HEK293 (cell line): ENCODE measurements around the gene AGRN.

ENCODE experiments used
- CTCF ChIA-PET: fragments of 350-600 bp; formaldehyde crosslinking; extraction: SDS; loops from one replicate; lab custom pipeline; 2021; ENCODE audit warnings: antibody characterized with exemption; lab: Yijun Ruan, JAX
- POLR2A ChIA-PET: fragments of 300-600 bp; formaldehyde crosslinking; extraction: SDS; loops from one replicate; lab custom pipeline; 2020; ENCODE audit warnings: antibody characterized with exemption, inconsistent platforms; lab: Yijun Ruan, JAX
- H3K27ac ChIP-seq: fragments of 200-500 bp; sonication (Bioruptor generic); 2 replicates; pipeline ENCODE4 v1.5.1; 2014; ENCODE audit warnings: low read depth, low read length, control low read depth, inconsistent platforms; ENCODE audit errors: extremely low read depth
- H3K36me3 ChIP-seq, 2 experiments: fragments of 200-500 bp in 1 of 2; sonication (Bioruptor generic) in 1 of 2; 1 replicate in 1 of 2; 2 replicates in 1 of 2; pipeline ENCODE4 v1.5.1; 2014 to 2017; ENCODE audit warnings: inconsistent platforms in 2 of 2, low read length in 2 of 2; ENCODE audit not compliant: control insufficient read depth in 2 of 2, insufficient read depth in 1 of 2
- H3K4me1 ChIP-seq: fragments of 200-500 bp; sonication (Bioruptor generic); 2 replicates; pipeline ENCODE4 v1.5.1; 2014; ENCODE audit warnings: mild to moderate bottlenecking, low read length, inconsistent platforms; ENCODE audit not compliant: control insufficient read depth, insufficient read depth
- H3K4me3 ChIP-seq: 2 replicates; pipeline ENCODE4 v1.5.1; 2011; ENCODE audit warnings: low read depth, mild to moderate bottlenecking, control low read depth, low read length, moderate library complexity
- H3K9me3 ChIP-seq: fragments of 200-500 bp; sonication (Bioruptor generic); 2 replicates; pipeline ENCODE4 v1.5.1; 2014; ENCODE audit warnings: low read depth, low read length, inconsistent platforms; ENCODE audit not compliant: control insufficient read depth, insufficient read depth
- GLI2 ChIP-seq: fragments of 450-650 bp; formaldehyde crosslinking; IDR thresholded peaks from 2 replicates; pipeline ENCODE4; 2017; ENCODE audit warnings: missing biosample characterization, missing genetic modification characterization, low read depth, borderline replicate concordance
- GLIS1 ChIP-seq: fragments of 450-650 bp; formaldehyde crosslinking; IDR thresholded peaks from 2 replicates; pipeline ENCODE4 v1.5.1; 2016; ENCODE audit warnings: missing biosample characterization, missing genetic modification characterization
- GLIS2 ChIP-seq: fragments of 450-650 bp; formaldehyde crosslinking; IDR thresholded peaks from 2 replicates; pipeline ENCODE4 v1.5.1; 2016; ENCODE audit warnings: missing biosample characterization, missing genetic modification characterization
- KLF1 ChIP-seq: fragments of 450-650 bp; formaldehyde crosslinking; IDR thresholded peaks from 2 replicates; pipeline ENCODE4 v1.5.1; 2016; ENCODE audit warnings: missing biosample characterization, missing genetic modification characterization
- KLF10 ChIP-seq: fragments of 450-650 bp; IDR thresholded peaks from 2 replicates; pipeline ENCODE4 v1.5.1; 2018; ENCODE audit warnings: missing biosample characterization, mild to moderate bottlenecking, missing genetic modification characterization
- KLF9 ChIP-seq: fragments of 450-650 bp; formaldehyde crosslinking; IDR thresholded peaks from 2 replicates; pipeline ENCODE4 v1.5.1; 2016; ENCODE audit warnings: missing biosample characterization, missing genetic modification characterization, low read depth
- ZBTB48 ChIP-seq: fragments of 450-650 bp; formaldehyde crosslinking; IDR thresholded peaks from 2 replicates; pipeline ENCODE4 v1.5.1; 2016; ENCODE audit warnings: missing biosample characterization, missing genetic modification characterization
- ZFP41 ChIP-seq: fragments of 450-650 bp; formaldehyde crosslinking; IDR thresholded peaks from 2 replicates; pipeline ENCODE4 v1.5.1; 2016; ENCODE audit warnings: missing biosample characterization, missing genetic modification characterization, borderline replicate concordance
- ZIC2 ChIP-seq: fragments of 450-650 bp; formaldehyde crosslinking; IDR thresholded peaks from 2 replicates; pipeline ENCODE4 v1.5.1; 2016; ENCODE audit warnings: missing biosample characterization, missing genetic modification characterization
- ZNF155 ChIP-seq: fragments of 450-650 bp; formaldehyde crosslinking; IDR thresholded peaks from 2 replicates; pipeline ENCODE4 v1.5.1; 2016; ENCODE audit warnings: missing biosample characterization, missing genetic modification characterization
- ZNF24 ChIP-seq: fragments of 450-650 bp; formaldehyde crosslinking; IDR thresholded peaks from 2 replicates; pipeline ENCODE4 v1.5.1; 2016; ENCODE audit warnings: missing biosample characterization, missing genetic modification characterization
- ZNF280D ChIP-seq: fragments of 450-650 bp; formaldehyde crosslinking; IDR thresholded peaks from 2 replicates; pipeline ENCODE4 v1.5.1; 2016; ENCODE audit warnings: missing biosample characterization, missing genetic modification characterization
- ZNF341 ChIP-seq: fragments of 450-650 bp; formaldehyde crosslinking; IDR thresholded peaks from 2 replicates; pipeline ENCODE4; 2016; ENCODE audit warnings: low read depth, missing biosample characterization, missing genetic modification characterization
- ZNF366 ChIP-seq: fragments of 450-650 bp; formaldehyde crosslinking; conservative IDR thresholded peaks from 2 replicates; pipeline ENCODE4 v1.5.1; 2016; ENCODE audit warnings: missing biosample characterization, missing genetic modification characterization
- ZNF423 ChIP-seq: fragments of 450-650 bp; formaldehyde crosslinking; IDR thresholded peaks from 2 replicates; pipeline ENCODE4 v1.5.1; 2016; ENCODE audit warnings: missing biosample characterization, missing genetic modification characterization
- ZNF449 ChIP-seq: fragments of 450-650 bp; formaldehyde crosslinking; IDR thresholded peaks from 2 replicates; pipeline ENCODE4 v1.5.1; 2017; ENCODE audit warnings: missing biosample characterization, mild to moderate bottlenecking, missing genetic modification characterization, moderate library complexity
- ZNF548 ChIP-seq: fragments of 450-650 bp; formaldehyde crosslinking; IDR thresholded peaks from 2 replicates; pipeline ENCODE4 v1.5.1; 2016; ENCODE audit warnings: missing biosample characterization, missing genetic modification characterization
- ZNF558 ChIP-seq: fragments of 450-650 bp; formaldehyde crosslinking; IDR thresholded peaks from 2 replicates; pipeline ENCODE4 v1.5.1; 2016; ENCODE audit warnings: missing biosample characterization, missing genetic modification characterization
- ZNF561 ChIP-seq: fragments of 450-650 bp; IDR thresholded peaks from 2 replicates; pipeline ENCODE4 v1.5.1; 2018; ENCODE audit warnings: missing biosample characterization, missing genetic modification characterization, borderline replicate concordance
- ZNF585B ChIP-seq: fragments of 450-650 bp; formaldehyde crosslinking; IDR thresholded peaks from 2 replicates; pipeline ENCODE4 v1.5.1; 2016; ENCODE audit warnings: missing biosample characterization, missing genetic modification characterization
- ZNF639 ChIP-seq: fragments of 450-650 bp; formaldehyde crosslinking; IDR thresholded peaks from 2 replicates; pipeline ENCODE4 v1.5.1; 2016; ENCODE audit warnings: missing biosample characterization, missing genetic modification characterization
- ZNF777 ChIP-seq: fragments of 450-650 bp; formaldehyde crosslinking; IDR thresholded peaks from 2 replicates; pipeline ENCODE4 v1.5.1; 2017; ENCODE audit warnings: missing biosample characterization, missing genetic modification characterization, borderline replicate concordance
- ZNF843 ChIP-seq: fragments of 450-650 bp; formaldehyde crosslinking; IDR thresholded peaks from 2 replicates; pipeline ENCODE4 v1.5.1; 2016; ENCODE audit warnings: missing biosample characterization, missing genetic modification characterization

Gene AGRN

GRCh38 chr1:1022302-1023009, 2.5 kb downstream of the AGRN start:
- ChIA-PET POLR2A (interaction anchor here (0.6 to 1.0 kb wide), 3 partner anchors 18 to 117 kb away, joined by 3 to 11 read pairs (median 6); no protein-coding TSS in a partner anchor), CTCF (interaction anchor here (0.5 to 2.4 kb wide), 5 partner anchors 29 to 80 kb away, joined by 3 to 8 read pairs (median 4); no protein-coding TSS in a partner anchor)
- Histone ChIP-seq H3K36me3 (peaks cover 0 to 44% of the 10 kb centered on the region in 2 experiments; a peak in 1 of 3 replicates), H3K9me3 (no peaks in the 10 kb centered on the region), H3K4me3 (no peak overlapping the region), H3K4me1 (peaks cover 3% of the 10 kb centered on the region; the same call in 1 of the 2 replicates), H3K27ac (no peak overlapping the region)
- TF ChIP-seq ZNF558 (tag by site-specific recombination) (no peak), ZNF366 (no peak), ZNF423 (tag by site-specific recombination) (no peak), KLF10 (tag by site-specific recombination) (no peak), ZIC2 (tag by site-specific recombination) (no peak), ZNF561 (tag by site-specific recombination) (no peak), ZNF449 (tag by site-specific recombination) (no peak), ZNF548 (no peak), ZNF24 (tag by site-specific recombination) (no peak), ZNF777 (tag by site-specific recombination) (no peak), ZBTB48 (tag by site-specific recombination) (no peak)

GRCh38 chr1:1023700-1024099, 3.8 kb downstream of the AGRN start:
- H3K4me1 ChIP-seq = peaks cover 3% of the 10 kb centered on the region; the same call in 1 of the 2 replicates

More at GRCh38 chr1:1023700-1024099, 3.8 kb downstream of the AGRN start:
- Histone ChIP-seq H3K36me3 (peaks cover 0 to 50% of the 10 kb centered on the region in 2 experiments; a peak in 1 of 3 replicates), H3K9me3 (no peaks in the 10 kb centered on the region), H3K27ac (no peak overlapping the region), H3K4me3 (no peak overlapping the region)
- CTCF ChIA-PET = interaction anchor here (0.6 to 2.0 kb wide), 4 partner anchors 21 to 591 kb away, joined by 4 to 8 read pairs (median 4); no protein-coding TSS in a partner anchor
- no peak for TF ChIP-seq ZNF341 (tag by site-specific recombination)
- TF ChIP-seq ZIC2 (tag by site-specific recombination) = peak; percentile 53
- TF ChIP-seq ZNF843 (tag by site-specific recombination) = no peak
- TF ChIP-seq GLIS1 (tag by site-specific recombination) = peak; percentile 88
- no peak for TF ChIP-seq GLI2 (tag by site-specific recombination)
- TF ChIP-seq ZNF155 (tag by site-specific recombination) = no peak
- no peak for TF ChIP-seq ZNF585B (tag by site-specific recombination)
- TF ChIP-seq GLIS2 (tag by site-specific recombination) = peak; percentile 71
- no peak for TF ChIP-seq ZNF280D (tag by site-specific recombination)
- TF ChIP-seq ZNF548 = no peak
- TF ChIP-seq ZNF639 = no peak
- no peak for TF ChIP-seq ZFP41 (tag by site-specific recombination)
- 0 out of 2 replicates have a peak, but pooled peaks have one; percentile 8 for TF ChIP-seq KLF1 (tag by site-specific recombination)
- peak; percentile 41 for TF ChIP-seq KLF9
- POLR2A ChIA-PET = no interaction called here
